Measurements from ENCODE around the gene SPAG9.

Gene SPAG9

GRCh38 chr17:51120739-51121619 is at the start of gene SPAG9:
Gene SPAG9, minus strand, starts transcription at chr17:51120868. Its CDS starts 212 bp downstream, at chr17:51120656.
- peak; percentile 93 for DNase-seq (ENCODE audit: low read depth)

GRCh38 chr17:51169340-51169739 is 48.7 kb upstream of the SPAG9 start:
- DNase-seq (ENCODE audit: low read depth): no peak

GRCh38 chr17:51166987-51167931 is 46.6 kb upstream of the SPAG9 start:
- no peak for DNase-seq (ENCODE audit: low read depth)

- DNase-seq (ENCODE audit: low read depth): peak; percentile 77
Observed at GRCh38 chr17:51166198-51166986, 45.7 kb upstream of the SPAG9 start, which contains the start of gene NME2. Gene NME2, plus strand, starts transcription at chr17:51166411. Its CDS starts 420 bp downstream, at chr17:51166831.

- DNase-seq (ENCODE audit: low read depth): no peak
Observed at GRCh38 chr17:51165680-51166197, 45.1 kb upstream of the SPAG9 start.

GRCh38 chr17:51164911-51165679 is 44.4 kb upstream of the SPAG9 start:
- no peak for DNase-seq (ENCODE audit: low read depth)

GRCh38 chr17:51161541-51161940 is 40.9 kb upstream of the SPAG9 start:
- DNase-seq (ENCODE audit: low read depth): no peak

GRCh38 chr17:51159604-51160003 is 38.9 kb upstream of the SPAG9 start:
- no peak for DNase-seq (ENCODE audit: low read depth)

- DNase-seq (ENCODE audit: low read depth): no peak
Observed at GRCh38 chr17:51155416-51155815, 34.7 kb upstream of the SPAG9 start.

GRCh38 chr17:51154176-51154575 is 33.5 kb upstream of the SPAG9 start:
- DNase-seq (ENCODE audit: low read depth): no peak

GRCh38 chr17:51153210-51154072 is 32.8 kb upstream of the SPAG9 start, which contains the start of gene NME1:
Gene NME1, plus strand, starts transcription at chr17:51153559. Its CDS starts 2,096 bp downstream, at chr17:51155655.
- DNase-seq (ENCODE audit: low read depth): peak; percentile 99

GRCh38 chr17:51152766-51153209 is 32.1 kb upstream of the SPAG9 start:
- DNase-seq (ENCODE audit: low read depth): no peak

- DNase-seq (ENCODE audit: low read depth): no peak
Observed at GRCh38 chr17:51150932-51151331, 30.3 kb upstream of the SPAG9 start.

GRCh38 chr17:51149163-51149562 is 28.5 kb upstream of the SPAG9 start:
- DNase-seq (ENCODE audit: low read depth): no peak

- no peak for DNase-seq (ENCODE audit: low read depth)
Observed at GRCh38 chr17:51147650-51148049, 27.0 kb upstream of the SPAG9 start.

GRCh38 chr17:51144266-51145022 is 23.8 kb upstream of the SPAG9 start:
- DNase-seq (ENCODE audit: low read depth): no peak

- no peak for DNase-seq (ENCODE audit: low read depth)
Observed at GRCh38 chr17:51142597-51142996, 21.9 kb upstream of the SPAG9 start.

- no peak for DNase-seq (ENCODE audit: low read depth)
Observed at GRCh38 chr17:51135956-51136355, 15.3 kb upstream of the SPAG9 start.

GRCh38 chr17:51133365-51133764 is 12.7 kb upstream of the SPAG9 start:
- no peak for DNase-seq (ENCODE audit: low read depth)
